ENCODE results near the gene ZFYVE28. TPM values are rescaled to one million over a fixed set of nuclear protein-coding genes. Genes with fewer than 3 reads are reported as not detected.
"Not testable (repeated sequence)": the region's sequence is repeated elsewhere in the genome, so short reads cannot be mapped to it uniquely, and the experiment has no call there.

Gene ZFYVE28
- total and polyA plus RNA-seq, 11 donors = 2.6 to 11.9 (median 5.5) TPM

DNA sequence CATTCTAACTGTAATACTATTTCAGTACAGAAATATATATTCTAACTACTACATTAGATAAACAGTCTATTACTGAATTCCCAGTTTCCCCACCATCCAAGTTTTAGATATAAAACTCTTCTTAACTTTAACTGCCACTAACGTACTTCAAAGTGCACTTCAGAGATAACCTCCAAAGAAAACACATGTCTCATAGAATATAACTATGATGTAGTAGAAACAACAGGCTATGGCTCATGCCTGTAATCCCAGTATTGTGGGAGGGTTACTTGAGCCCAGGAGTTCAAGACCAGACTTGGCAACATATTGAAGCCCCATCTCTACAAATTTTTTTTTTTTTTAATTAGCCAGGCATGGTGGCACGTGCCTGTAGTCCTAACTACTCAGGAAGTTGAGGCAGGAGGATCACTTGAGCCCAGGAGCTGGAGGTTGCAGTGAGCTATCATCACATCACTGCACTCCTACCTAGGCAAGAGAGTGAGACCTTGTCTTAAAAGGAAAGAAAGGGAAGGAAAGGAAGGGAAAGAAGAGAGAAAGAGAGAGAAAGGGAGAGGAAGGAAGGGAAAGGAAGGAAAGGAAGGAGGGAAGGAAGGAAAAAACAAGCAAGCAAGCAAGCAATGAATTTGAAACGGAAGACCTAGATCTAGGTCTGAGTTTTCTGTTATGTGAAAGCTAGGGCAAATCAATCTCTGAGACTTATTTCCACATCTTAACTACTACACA is 181.3 kb downstream of the ZFYVE28 start:
- peaks cover 0 to 47% (median 33%) of the 10 kb centered on the region in 12 donors for H3K4me1 ChIP-seq
- ATAC-seq (no peak), DNase-seq (no peak)
- peaks cover 0 to 72% (median 37%) of the 10 kb centered on the region in 9 donors for H3K36me3 ChIP-seq
- no peaks in the 10 kb centered on the region for H3K9me3 ChIP-seq
- no peak for TF ChIP-seq POLR2A (IDR thresholded peaks at IDR 0.05)
- TF ChIP-seq, protein P1, sequence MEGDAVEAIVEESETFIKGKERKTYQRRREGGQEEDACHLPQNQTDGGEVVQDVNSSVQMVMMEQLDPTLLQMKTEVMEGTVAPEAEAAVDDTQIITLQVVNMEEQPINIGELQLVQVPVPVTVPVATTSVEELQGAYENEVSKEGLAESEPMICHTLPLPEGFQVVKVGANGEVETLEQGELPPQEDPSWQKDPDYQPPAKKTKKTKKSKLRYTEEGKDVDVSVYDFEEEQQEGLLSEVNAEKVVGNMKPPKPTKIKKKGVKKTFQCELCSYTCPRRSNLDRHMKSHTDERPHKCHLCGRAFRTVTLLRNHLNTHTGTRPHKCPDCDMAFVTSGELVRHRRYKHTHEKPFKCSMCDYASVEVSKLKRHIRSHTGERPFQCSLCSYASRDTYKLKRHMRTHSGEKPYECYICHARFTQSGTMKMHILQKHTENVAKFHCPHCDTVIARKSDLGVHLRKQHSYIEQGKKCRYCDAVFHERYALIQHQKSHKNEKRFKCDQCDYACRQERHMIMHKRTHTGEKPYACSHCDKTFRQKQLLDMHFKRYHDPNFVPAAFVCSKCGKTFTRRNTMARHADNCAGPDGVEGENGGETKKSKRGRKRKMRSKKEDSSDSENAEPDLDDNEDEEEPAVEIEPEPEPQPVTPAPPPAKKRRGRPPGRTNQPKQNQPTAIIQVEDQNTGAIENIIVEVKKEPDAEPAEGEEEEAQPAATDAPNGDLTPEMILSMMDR (IDR thresholded peaks at IDR 0.05) = no peak
- no peaks in the 10 kb centered on the region for H3K27me3 ChIP-seq
- 44 to 56% (median 47%) methylated on average over 3 of the region's 3 CpGs for WGBS, 4 donors
- intact Hi-C loops (cut with DNase I) = no loop called here
- no peak overlapping the region for H3K4me3 ChIP-seq
- H3K27ac ChIP-seq = no peak overlapping the region

DNA sequence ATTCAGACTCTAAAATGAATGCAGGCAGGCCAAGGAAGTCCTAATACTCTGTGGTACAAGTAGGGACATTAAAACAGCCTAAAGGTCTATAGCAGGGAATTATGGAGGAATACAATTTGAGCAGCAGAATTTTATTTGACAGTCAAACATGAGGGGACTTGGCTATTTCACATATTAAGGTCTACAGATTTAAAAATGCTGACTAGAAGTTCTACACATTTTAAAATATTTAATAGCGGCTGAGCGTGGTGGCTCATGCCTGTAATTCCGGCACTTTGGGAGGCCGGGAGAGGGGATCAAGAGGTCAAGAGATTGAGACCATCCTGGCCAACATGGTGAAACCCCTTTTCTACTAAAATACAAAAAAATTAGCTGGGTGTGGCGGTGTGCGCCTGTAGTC is 187.4 kb downstream of the ZFYVE28 start:
- 95 to 98% (median 97%) methylated on average over 6 of the region's 6 CpGs for WGBS, 4 donors

DNA sequence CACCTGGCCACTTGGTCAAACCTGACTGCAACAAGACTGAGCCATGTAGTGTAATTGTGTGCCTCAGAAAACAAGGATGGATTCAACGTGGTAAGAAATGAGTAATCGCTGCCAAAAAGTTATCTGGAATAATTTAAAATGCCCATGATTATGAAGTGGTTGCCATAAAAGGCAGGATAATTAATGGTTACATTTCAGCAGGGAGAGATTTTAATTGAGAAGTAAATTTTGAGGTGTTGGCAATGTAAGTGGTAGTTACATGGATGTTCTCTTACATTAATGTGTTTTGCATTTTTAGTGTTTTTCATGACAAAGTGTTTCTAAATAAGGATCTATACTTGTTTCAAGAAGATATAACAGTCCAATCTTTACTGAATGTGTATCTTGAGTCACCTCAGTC is 192.2 kb downstream of the ZFYVE28 start:
- H3K27ac ChIP-seq = no peak overlapping the region
- DNase-seq (no peak), ATAC-seq (no peak)
- H3K9me3 ChIP-seq = no peaks in the 10 kb centered on the region
- TF ChIP-seq POLR2A (IDR thresholded peaks at IDR 0.05) = no peak
- TF ChIP-seq, protein P1 (IDR thresholded peaks at IDR 0.05) = no peak
- no peaks in the 10 kb centered on the region for H3K27me3 ChIP-seq
- no peak overlapping the region for H3K4me3 ChIP-seq
- intact Hi-C loops (cut with DNase I) = loop anchor here in 6 of 10 donors (10.0 kb wide), 4 partner anchors 219 to 429 kb away; partner anchors contain the start of gene RNF4 (in 1 of the 6)
- H3K4me1 ChIP-seq = no peaks in the 10 kb centered on the region
- H3K36me3 ChIP-seq = peaks cover 0 to 59% (median 36%) of the 10 kb centered on the region in 9 donors
- WGBS, 4 donors = 77 to 91% (median 82%) methylated on average over 2 of the region's 2 CpGs

More for the DNA sequence above, 187.4 kb downstream of the ZFYVE28 start:
- DNase-seq (no peak), ATAC-seq (no peak)
- TF ChIP-seq, protein P1 (IDR thresholded peaks at IDR 0.05) = no peak
- TF ChIP-seq POLR2A (IDR thresholded peaks at IDR 0.05) = no peak
- Histone ChIP-seq H3K27ac (no peak overlapping the region), H3K9me3 (no peaks in the 10 kb centered on the region), H3K4me1 (no peaks in the 10 kb centered on the region), H3K27me3 (no peaks in the 10 kb centered on the region), H3K36me3 (peaks cover 0 to 73% (median 55%) of the 10 kb centered on the region in 9 donors), H3K4me3 (no peak overlapping the region)
- intact Hi-C loops (cut with DNase I) = no loop called here

DNA sequence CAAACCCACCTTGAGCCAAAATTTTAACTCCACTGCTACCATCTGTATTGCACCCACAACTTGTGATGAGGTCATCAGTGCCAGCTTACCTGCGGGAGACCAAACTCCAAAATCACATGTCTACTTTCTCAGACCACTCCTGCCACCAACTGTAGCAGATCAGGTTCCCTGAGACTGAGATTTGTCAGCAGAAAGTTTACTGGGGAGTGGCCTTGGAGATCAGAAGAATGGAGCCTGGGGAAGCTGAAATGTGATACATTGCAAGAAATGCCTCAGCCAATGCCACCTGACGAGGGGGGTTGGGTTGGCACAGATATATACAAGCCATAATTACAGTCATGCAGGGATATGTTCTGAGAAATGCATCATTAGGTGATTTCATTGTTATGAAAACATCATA is 195.6 kb downstream of the ZFYVE28 start:
- no peaks in the 10 kb centered on the region for H3K9me3 ChIP-seq
- intact Hi-C loops (cut with DNase I) = loop anchor here in 9 of 10 donors (5.0 to 10.0 kb wide), 7 partner anchors 194 to 432 kb away; partner anchors contain the start of genes CFAP99 (in 1 of the 9), RNF4 (in 1 of the 9) and ZFYVE28 (in 1 of the 9)
- no peak overlapping the region for H3K27ac ChIP-seq
- TF ChIP-seq, protein P1 (IDR thresholded peaks at IDR 0.05) = no peak
- TF ChIP-seq POLR2A (IDR thresholded peaks at IDR 0.05) = no peak
- H3K36me3 ChIP-seq = peaks cover 0 to 38% (median 24%) of the 10 kb centered on the region in 9 donors
- no peak for ATAC-seq
- DNase-seq = no peak
- 87 to 100% (median 95%) methylated on average over 2 of the region's 2 CpGs for whole genome bisulfite sequencing, 4 donors
- no peak overlapping the region for H3K4me3 ChIP-seq
- peaks cover 0 to 8% (median 0%) of the 10 kb centered on the region in 12 donors for H3K4me1 ChIP-seq
- no peaks in the 10 kb centered on the region for H3K27me3 ChIP-seq

DNA sequence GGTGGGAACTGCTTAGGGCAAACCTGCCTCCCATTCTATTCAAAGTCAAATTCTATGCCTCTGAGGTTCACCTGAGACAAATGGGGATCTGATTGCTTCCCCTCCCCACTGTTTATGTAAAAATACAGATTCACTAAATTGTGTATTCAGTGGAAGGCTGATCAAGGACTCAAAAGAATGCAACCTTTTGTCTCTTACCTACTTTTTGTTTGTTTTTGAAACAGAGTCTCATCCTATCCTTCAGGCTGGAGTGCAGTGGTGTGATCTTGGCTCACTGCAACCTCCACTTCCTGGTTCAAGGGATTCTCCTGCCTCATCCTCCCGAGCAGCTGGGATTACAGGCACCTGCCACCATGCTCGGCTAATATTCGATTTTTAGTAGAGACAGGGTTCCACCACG is 197.1 kb downstream of the ZFYVE28 start:
- ATAC-seq, H3K4me1 ChIP-seq, H3K27me3 ChIP-seq, H3K27ac ChIP-seq, DNase-seq, H3K4me3 ChIP-seq, H3K9me3 ChIP-seq: not testable (repeated sequence)
- WGBS, 4 donors = 64 to 71% (median 68%) methylated on average over 4 of the region's 4 CpGs
- intact Hi-C loops (cut with DNase I) = loop anchor here in 9 of 10 donors (2.0 to 10.0 kb wide), 9 partner anchors 196 to 433 kb away; partner anchors contain the start of genes CFAP99 (in 1 of the 9), RNF4 (in 1 of the 9) and ZFYVE28 (in 1 of the 9)
- peaks cover 0 to 27% (median 11%) of the 10 kb centered on the region in 9 donors for H3K36me3 ChIP-seq
